WTC11 (cell line): ENCODE data around the gene GCM1. TPM values are rescaled to one million over a fixed set of nuclear protein-coding genes. Genes with fewer than 3 reads are reported as not detected.

Source experiments
- ATAC-seq: fragments of 200-7000 bp; cut with Tn5 transposase; 2 replicates; pipeline ENCODE4 v1.10.0; 2021; ENCODE audit warnings: mild to moderate bottlenecking, moderate library complexity
- CTCF ChIA-PET: fragments of 300-600 bp; sonication (Branson Sonifier 250); formaldehyde crosslinking; loops from one replicate; lab custom pipeline; 2021; ENCODE audit warnings: antibody characterized with exemption; lab: Charles Lee
- POLR2A ChIA-PET: fragments of 350-600 bp; sonication (Branson Sonifier 250); formaldehyde crosslinking; loops from one replicate; lab custom pipeline; 2021; ENCODE audit warnings: antibody characterized with exemption; lab: Charles Lee
- DNase-seq: peaks from one replicate; pipeline ENCODE4 v3.0.0; 2021; ENCODE audit warnings: low spot score
- H3K27ac Mint-ChIP-seq: 2 replicates; pipeline ENCODE4 v1.8.0; 2021; ENCODE audit warnings: mixed read lengths
- H3K27me3 Mint-ChIP-seq: 2 replicates; pipeline ENCODE4 v1.8.0; 2021; ENCODE audit warnings: low read depth, mild to moderate bottlenecking, moderate library complexity, mixed read lengths
- H3K36me3 Mint-ChIP-seq: 2 replicates; pipeline ENCODE4 v1.8.0; 2021; ENCODE audit warnings: mixed read lengths
- H3K4me1 Mint-ChIP-seq: 2 replicates; pipeline ENCODE4 v1.8.0; 2022; ENCODE audit warnings: mixed read lengths
- H3K4me3 Mint-ChIP-seq: 2 replicates; pipeline ENCODE4 v1.8.0; 2021; ENCODE audit warnings: mild to moderate bottlenecking, moderate library complexity, mixed read lengths
- H3K9me3 Mint-ChIP-seq: 2 replicates; pipeline ENCODE4 v1.8.0; 2021; ENCODE audit warnings: mixed read lengths
- CTCF ChIP-seq: fragments of 200-600 bp; IDR thresholded peaks from 2 replicates; pipeline ENCODE4 v1.8.0; 2022; ENCODE audit warnings: antibody characterized with exemption
- EMX1 ChIP-seq: fragments of 250-450 bp; sonication (Bioruptor Pico); IDR thresholded peaks from 2 replicates; pipeline ENCODE4 v1.8.0; 2021; ENCODE audit warnings: mild to moderate bottlenecking
- ESRRA ChIP-seq: sonication (generic); formaldehyde crosslinking; IDR thresholded peaks from 2 replicates; pipeline ENCODE4 v1.8.1; 2022; ENCODE audit warnings: mild to moderate bottlenecking, missing genetic modification reagents, borderline replicate concordance
- ETV6 ChIP-seq: sonication (generic); formaldehyde crosslinking; IDR thresholded peaks from 2 replicates; pipeline ENCODE4 v1.8.1; 2022; ENCODE audit warnings: mild to moderate bottlenecking, missing genetic modification reagents
- FOXJ3 ChIP-seq: sonication (generic); formaldehyde crosslinking; IDR thresholded peaks from 2 replicates; pipeline ENCODE4 v1.9.0; 2021; ENCODE audit warnings: missing genetic modification reagents, mild to moderate bottlenecking, borderline replicate concordance
- GTF2I ChIP-seq: fragments of 250-450 bp; sonication (Bioruptor Pico); conservative IDR thresholded peaks from 2 replicates; pipeline ENCODE4 v1.4.0; 2021; ENCODE audit warnings: mild to moderate bottlenecking
- JUN ChIP-seq: sonication (generic); formaldehyde crosslinking; IDR thresholded peaks from 2 replicates; pipeline ENCODE4 v1.8.0; 2023; ENCODE audit warnings: mild to moderate bottlenecking, missing genetic modification reagents
- MAX ChIP-seq: sonication (generic); formaldehyde crosslinking; IDR thresholded peaks from 2 replicates; pipeline ENCODE4 v1.8.0; 2022; ENCODE audit warnings: mild to moderate bottlenecking, missing genetic modification reagents
- NFATC4 ChIP-seq: fragments of 250-450 bp; sonication (Bioruptor Pico); IDR thresholded peaks from 2 replicates; pipeline ENCODE4 v1.9.0; 2021; ENCODE audit warnings: mild to moderate bottlenecking
- NFE2L1 ChIP-seq: sonication (generic); formaldehyde crosslinking; IDR thresholded peaks from 2 replicates; pipeline ENCODE4 v1.8.1; 2023; ENCODE audit warnings: missing genetic modification reagents
- OVOL2 ChIP-seq: fragments of 250-450 bp; sonication (Bioruptor Pico); IDR thresholded peaks from 2 replicates; pipeline ENCODE4 v1.9.0; 2021; ENCODE audit warnings: mild to moderate bottlenecking, borderline replicate concordance
- SP1 ChIP-seq: sonication (generic); formaldehyde crosslinking; conservative IDR thresholded peaks from 2 replicates; pipeline ENCODE4 v1.8.1; 2022; ENCODE audit warnings: missing genetic modification reagents
- TCF7 ChIP-seq: sonication (generic); formaldehyde crosslinking; IDR thresholded peaks from 2 replicates; pipeline ENCODE4 v1.8.0; 2022; ENCODE audit warnings: mild to moderate bottlenecking, low read depth, missing genetic modification reagents, moderate library complexity
- ZBTB43 ChIP-seq: sonication (generic); formaldehyde crosslinking; IDR thresholded peaks from 2 replicates; pipeline ENCODE4 v1.8.1; 2023; ENCODE audit warnings: mild to moderate bottlenecking, missing genetic modification reagents
- ZNF281 ChIP-seq: sonication (generic); formaldehyde crosslinking; IDR thresholded peaks from 2 replicates; pipeline ENCODE4 v1.8.0; 2023; ENCODE audit warnings: mild to moderate bottlenecking, missing genetic modification reagents
- ZNF317 ChIP-seq: sonication (generic); formaldehyde crosslinking; IDR thresholded peaks from 2 replicates; pipeline ENCODE4 v1.8.1; 2023; ENCODE audit warnings: low read depth, mild to moderate bottlenecking, moderate library complexity, missing genetic modification reagents, borderline replicate concordance
- total RNA-seq: library from RNA; stranded (reverse); gene quantifications from 3 replicates; pipeline ENCODE4 v1.2.3, GENCODE V29; 2021

GCM1 gene
- total RNA-seq, 1 experiment from 2014 or later: 0.09 TPM

GRCh38 chr6:53152576-53152975 is 3.9 kb upstream of the GCM1 start:
- POLR2A ChIA-PET: no interaction called here
- peaks cover 7% of the 10 kb centered on the region; the same call in 1 of the 2 replicates for H3K27me3 Mint-ChIP-seq
- H3K9me3 Mint-ChIP-seq: no peaks in the 10 kb centered on the region

GRCh38 chr6:53151676-53152075 is 3.0 kb upstream of the GCM1 start:
- Mint-ChIP-seq H3K27ac (no peak overlapping the region), H3K36me3 (no peaks in the 10 kb centered on the region), H3K4me1 (no peaks in the 10 kb centered on the region), H3K4me3 (no peak overlapping the region), H3K9me3 (no peaks in the 10 kb centered on the region)
- DNase-seq: peak; percentile 67
- peak; percentile 96 for ATAC-seq
- ChIA-PET POLR2A (no interaction called here), CTCF (interaction anchor here (1.0 to 1.2 kb wide), 4 partner anchors 9 to 333 kb away, joined by 3 to 10 read pairs (median 4); no protein-coding TSS in a partner anchor)
- TF ChIP-seq MAX (CRISPR knock-in tag): peak; percentile 70; the same call in 1 of the 2 replicates
- TF ChIP-seq ESRRA (CRISPR knock-in tag): no peak
- peak; percentile 34; the same call in 1 of the 2 replicates for TF ChIP-seq CTCF
- TF ChIP-seq EMX1: no peak
- TF ChIP-seq, all 79 proteins: peak for 2
- H3K27me3 Mint-ChIP-seq: peaks cover 7% of the 10 kb centered on the region; the same call in 1 of the 2 replicates

More at GRCh38 chr6:53152576-53152975, 3.9 kb upstream of the GCM1 start:
- Mint-ChIP-seq H3K4me1 (no peaks in the 10 kb centered on the region), H3K27ac (no peak overlapping the region), H3K36me3 (no peaks in the 10 kb centered on the region), H3K4me3 (no peak overlapping the region)
- no peak for ATAC-seq
- CTCF ChIA-PET: interaction anchor here (1.2 kb wide), 2 partner anchors 9 to 333 kb away, joined by 5 to 10 read pairs; no protein-coding TSS in a partner anchor
- DNase-seq: no peak
- no peak for TF ChIP-seq ZNF317 (CRISPR knock-in tag)
- no peak for TF ChIP-seq CTCF
- no peak for TF ChIP-seq NFE2L1 (CRISPR knock-in tag)
- TF ChIP-seq GTF2I (CRISPR knock-in tag): no peak
- no peak for TF ChIP-seq FOXJ3
- TF ChIP-seq EMX1: no peak
- TF ChIP-seq NFATC4 (CRISPR knock-in tag): no peak

- no peak overlapping the region for H3K27ac Mint-ChIP-seq
- TF ChIP-seq ZNF281 (CRISPR knock-in tag) (no peak), ETV6 (no peak), OVOL2 (CRISPR knock-in tag) (no peak), TCF7 (CRISPR knock-in tag) (no peak), JUN (CRISPR knock-in tag) (no peak), ZBTB43 (CRISPR knock-in tag) (no peak), SP1 (no peak)
- TF ChIP-seq, all 79 proteins: peak for 0
- Mint-ChIP-seq H3K4me3 (no peak overlapping the region), H3K4me1 (peaks cover 15% of the 10 kb centered on the region), H3K27me3 (no peaks in the 10 kb centered on the region), H3K9me3 (no peaks in the 10 kb centered on the region), H3K36me3 (no peaks in the 10 kb centered on the region)
- ChIA-PET CTCF (no interaction called here), POLR2A (interaction anchor here (0.6 kb wide), 1 partner anchor 351 kb away, joined by 4 read pairs; no protein-coding TSS in a partner anchor)
- DNase-seq (no peak), ATAC-seq (no peak)
Measured at GRCh38 chr6:53144802-53145201, 3.8 kb downstream of the GCM1 start.
